Stimulated activated CD8-positive, alpha-beta memory T cell treated with anti-CD3 and anti-CD28 coated beads, Interleukin-2, amount 100 ng/mL, for 1 hour (primary cell): Measurements from ENCODE around the gene HYAL3.

Source experiments
- DNase-seq, 2 donors: peaks; one replicate each; pipeline ENCODE4 v3.0.0-alpha.2; 2020; ENCODE audit warnings: low read depth in 2 of 2

The HYAL3 gene

GRCh38 chr3:50330330-50330729 lies 31.1 kb upstream of the HYAL3 start:
- DNase-seq: no peak

GRCh38 chr3:50327943-50328691 lies 28.9 kb upstream of the HYAL3 start, which contains the start of gene TUSC2:
TUSC2 (minus strand) TSS chr3:50328223; CDS start chr3:50328099, 124 bp downstream.
- peak; percentile 87 to 89 for DNase-seq

GRCh38 chr3:50327129-50327528 lies 27.9 kb upstream of the HYAL3 start:
- no peak for DNase-seq

GRCh38 chr3:50326182-50326541 lies 27.0 kb upstream of the HYAL3 start:
- DNase-seq: no peak

- no peak for DNase-seq
Measured at GRCh38 chr3:50325497-50326181, 26.4 kb upstream of the HYAL3 start.

GRCh38 chr3:50325113-50325480 lies 25.9 kb upstream of the HYAL3 start:
- DNase-seq: no peak

GRCh38 chr3:50324351-50325112 lies 25.3 kb upstream of the HYAL3 start:
- DNase-seq: no peak

- DNase-seq: no peak
Measured at GRCh38 chr3:50323614-50324199, 24.5 kb upstream of the HYAL3 start.

GRCh38 chr3:50323092-50323600 lies 23.9 kb upstream of the HYAL3 start:
- no peak for DNase-seq

- DNase-seq: no peak
Measured at GRCh38 chr3:50322386-50323091, 23.3 kb upstream of the HYAL3 start, which contains the start of gene HYAL2. HYAL2 (minus strand) TSS chr3:50322745; CDS start chr3:50320489, 2,256 bp downstream.

GRCh38 chr3:50322115-50322385 lies 22.8 kb upstream of the HYAL3 start:
- no peak for DNase-seq

- DNase-seq: peak; percentile 56 to 68
Measured at GRCh38 chr3:50321336-50322114, 22.3 kb upstream of the HYAL3 start.

- peak in 1 of 2 donors; percentile 39 for DNase-seq
Measured at GRCh38 chr3:50320853-50321335, 21.7 kb upstream of the HYAL3 start.

- DNase-seq: no peak
Measured at GRCh38 chr3:50319894-50320625, 20.9 kb upstream of the HYAL3 start.

GRCh38 chr3:50319181-50319893 lies 20.1 kb upstream of the HYAL3 start:
- no peak for DNase-seq

GRCh38 chr3:50318615-50319014 lies 19.4 kb upstream of the HYAL3 start:
- no peak for DNase-seq

- DNase-seq: no peak
Measured at GRCh38 chr3:50318163-50318562, 19.0 kb upstream of the HYAL3 start.

GRCh38 chr3:50317300-50317699 lies 18.1 kb upstream of the HYAL3 start:
- DNase-seq: no peak

- DNase-seq: peak; percentile 51 to 63
Measured at GRCh38 chr3:50316657-50317242, 17.5 kb upstream of the HYAL3 start.
